ENCODE measurements around the gene SMYD2.

GRCh38 chr1:214281720-214282629 is 1.0 kb downstream of the SMYD2 start:
- no peak for TF ChIP-seq POLR2A (IDR thresholded peaks at IDR 0.05; ENCODE audit: low read depth, low read length)
- no peak for TF ChIP-seq POLR2AphosphoS5 (IDR thresholded peaks at IDR 0.05; ENCODE audit: low read depth, low read length)
